HG02938 (cell line): ENCODE data around the gene SLC16A5.

ENCODE experiments used
- ATAC-seq: cut with Tn5 transposase; IDR thresholded peaks from one replicate; pipeline ENCODE4 v1.9.1; 2021; ENCODE audit warnings: mild to moderate bottlenecking, moderate library complexity; ENCODE audit not compliant: unreplicated experiment

Gene SLC16A5

GRCh38 chr17:75155191-75155601, 67.4 kb downstream of the SLC16A5 start:
- ATAC-seq = no peak
